ENCODE measurements around the gene BTNL9. TPM values are rescaled to one million over a fixed set of nuclear protein-coding genes. Genes with fewer than 3 reads are reported as not detected.
A peak's percentile ranks its signal among the peaks of the same experiment; 100 is the strongest.

The BTNL9 gene
- total RNA-seq, 1 donor from 2014 or later, result 0.39 TPM

DNA sequence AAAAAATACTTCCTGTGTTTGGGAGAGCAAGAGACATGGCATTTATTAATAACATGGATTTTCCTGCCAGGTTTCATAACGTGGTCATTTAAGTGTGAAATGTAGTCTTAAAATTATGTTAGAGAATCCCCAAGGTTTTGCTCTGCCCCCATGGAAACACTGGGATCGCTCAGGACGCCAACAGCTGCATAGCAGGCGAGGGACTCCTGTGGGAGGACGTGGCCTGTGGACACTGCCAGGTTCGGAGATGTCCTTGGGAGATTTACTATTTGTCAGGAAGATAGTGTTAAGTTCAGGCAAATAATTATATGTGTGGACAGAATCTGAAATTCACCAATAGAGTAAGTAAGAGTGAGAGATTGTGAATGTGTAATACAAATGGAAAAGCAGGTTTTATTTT is 977 bp downstream of the BTNL9 start:
- TF ChIP-seq, protein P1, sequence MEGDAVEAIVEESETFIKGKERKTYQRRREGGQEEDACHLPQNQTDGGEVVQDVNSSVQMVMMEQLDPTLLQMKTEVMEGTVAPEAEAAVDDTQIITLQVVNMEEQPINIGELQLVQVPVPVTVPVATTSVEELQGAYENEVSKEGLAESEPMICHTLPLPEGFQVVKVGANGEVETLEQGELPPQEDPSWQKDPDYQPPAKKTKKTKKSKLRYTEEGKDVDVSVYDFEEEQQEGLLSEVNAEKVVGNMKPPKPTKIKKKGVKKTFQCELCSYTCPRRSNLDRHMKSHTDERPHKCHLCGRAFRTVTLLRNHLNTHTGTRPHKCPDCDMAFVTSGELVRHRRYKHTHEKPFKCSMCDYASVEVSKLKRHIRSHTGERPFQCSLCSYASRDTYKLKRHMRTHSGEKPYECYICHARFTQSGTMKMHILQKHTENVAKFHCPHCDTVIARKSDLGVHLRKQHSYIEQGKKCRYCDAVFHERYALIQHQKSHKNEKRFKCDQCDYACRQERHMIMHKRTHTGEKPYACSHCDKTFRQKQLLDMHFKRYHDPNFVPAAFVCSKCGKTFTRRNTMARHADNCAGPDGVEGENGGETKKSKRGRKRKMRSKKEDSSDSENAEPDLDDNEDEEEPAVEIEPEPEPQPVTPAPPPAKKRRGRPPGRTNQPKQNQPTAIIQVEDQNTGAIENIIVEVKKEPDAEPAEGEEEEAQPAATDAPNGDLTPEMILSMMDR (conservative IDR thresholded peaks at IDR 0.05), result no peak
- Mint-ChIP-seq H3K4me1 (ENCODE audit: unreplicated experiment) (no peaks in the 10 kb centered on the region), H3K27ac (no peak overlapping the region), H3K27me3 (peaks cover 33% of the 10 kb centered on the region), H3K9me3 (no peaks in the 10 kb centered on the region), H3K36me3 (no peaks in the 10 kb centered on the region), H3K4me3 (no peak overlapping the region)
- no peak for DNase-seq (ENCODE audit: extremely low spot score, unreplicated experiment)

- H3K4me3 Mint-ChIP-seq, result no peak overlapping the region
- H3K4me1 Mint-ChIP-seq (ENCODE audit: unreplicated experiment), result no peaks in the 10 kb centered on the region
- no peaks in the 10 kb centered on the region for H3K9me3 Mint-ChIP-seq
Measured at GRCh38 chr5:181042036-181042713, 2.1 kb downstream of the BTNL9 start.

GRCh38 chr5:181042722-181043121 is 2.7 kb downstream of the BTNL9 start:
- TF ChIP-seq, protein P1 (conservative IDR thresholded peaks at IDR 0.05), result no peak
- Mint-ChIP-seq H3K27ac (no peak overlapping the region), H3K36me3 (no peaks in the 10 kb centered on the region), H3K27me3 (peaks cover 27% of the 10 kb centered on the region), H3K4me1 (ENCODE audit: unreplicated experiment) (no peaks in the 10 kb centered on the region), H3K4me3 (no peak overlapping the region), H3K9me3 (no peaks in the 10 kb centered on the region)
- no peak for DNase-seq (ENCODE audit: extremely low spot score, unreplicated experiment)

More at GRCh38 chr5:181042036-181042713, 2.1 kb downstream of the BTNL9 start:
- DNase-seq (ENCODE audit: extremely low spot score, unreplicated experiment), result no peak
- Mint-ChIP-seq H3K27ac (no peak overlapping the region), H3K36me3 (no peaks in the 10 kb centered on the region), H3K27me3 (peaks cover 27% of the 10 kb centered on the region)
- TF ChIP-seq, protein P1 (conservative IDR thresholded peaks at IDR 0.05), result no peak

- peaks cover 20% of the 10 kb centered on the region for H3K27me3 Mint-ChIP-seq
- H3K4me1 Mint-ChIP-seq (ENCODE audit: unreplicated experiment), result no peaks in the 10 kb centered on the region
- TF ChIP-seq, protein P1 (conservative IDR thresholded peaks at IDR 0.05), result no peak
- no peak overlapping the region for H3K4me3 Mint-ChIP-seq
- H3K27ac Mint-ChIP-seq, result no peak overlapping the region
- no peak for DNase-seq (ENCODE audit: extremely low spot score, unreplicated experiment)
- H3K9me3 Mint-ChIP-seq, result no peaks in the 10 kb centered on the region
- H3K36me3 Mint-ChIP-seq, result no peaks in the 10 kb centered on the region
Measured at GRCh38 chr5:181043285-181044092, 3.4 kb downstream of the BTNL9 start.

DNA sequence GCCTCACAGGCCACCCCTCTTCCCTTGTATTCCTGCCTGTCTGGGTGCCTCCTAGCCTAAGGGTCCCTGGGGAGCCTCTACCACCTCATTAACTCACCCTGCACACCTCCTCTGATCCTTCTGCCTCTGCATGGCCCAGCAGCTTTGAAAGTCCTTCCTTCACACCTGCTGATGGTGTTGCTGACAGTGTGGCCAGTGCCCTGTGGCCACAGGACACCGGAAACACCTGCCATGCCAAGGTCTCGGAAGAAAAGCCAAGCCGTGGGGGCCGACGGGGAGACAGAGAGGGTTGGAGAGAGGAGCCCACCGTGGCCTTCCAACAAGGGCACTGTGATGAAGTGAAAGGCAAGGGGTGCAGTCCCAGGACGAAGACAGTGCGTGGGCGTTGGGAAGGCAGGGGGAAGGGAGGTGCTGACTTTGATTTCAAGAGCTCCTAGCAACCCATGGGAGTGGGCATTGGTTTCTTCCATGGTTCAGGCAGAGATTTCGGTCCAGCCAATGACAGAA is 4.1 kb downstream of the BTNL9 start:
- no peaks in the 10 kb centered on the region for H3K4me1 Mint-ChIP-seq (ENCODE audit: unreplicated experiment)
- no peaks in the 10 kb centered on the region for H3K9me3 Mint-ChIP-seq
- TF ChIP-seq, protein P1 (conservative IDR thresholded peaks at IDR 0.05), result no peak
- peak; percentile 57 for DNase-seq (ENCODE audit: extremely low spot score, unreplicated experiment)
- H3K4me3 Mint-ChIP-seq, result no peak overlapping the region
- no peak overlapping the region for H3K27ac Mint-ChIP-seq
- no peaks in the 10 kb centered on the region for H3K36me3 Mint-ChIP-seq
- peaks cover 22% of the 10 kb centered on the region for H3K27me3 Mint-ChIP-seq
